Duodenal mucosa (tissue), 2 donors: ENCODE data around the gene CDKN2D.

Experiments
- H3K27ac ChIP-seq: one replicate; pipeline ENCODE4 v1.7.0; 2013; ENCODE audit warnings: low read depth, low read length
- H3K27me3 ChIP-seq, 2 donors: one replicate each; pipeline ENCODE4 v1.7.0; 2013; ENCODE audit warnings: low read length in 2 of 2, control low read depth in 1 of 2; ENCODE audit not compliant: insufficient read depth in 2 of 2, control insufficient read depth in 1 of 2
- H3K36me3 ChIP-seq, 2 donors: one replicate each; pipeline ENCODE4 v1.7.0; 2013; ENCODE audit warnings: low read length in 2 of 2, control low read depth in 1 of 2; ENCODE audit not compliant: insufficient read depth in 2 of 2, control insufficient read depth in 1 of 2
- H3K4me1 ChIP-seq, 2 donors: one replicate each; pipeline ENCODE4 v1.7.0; 2013; ENCODE audit warnings: low read length in 2 of 2, control low read depth in 1 of 2; ENCODE audit not compliant: insufficient read depth in 2 of 2, control insufficient read depth in 1 of 2
- H3K4me3 ChIP-seq, 2 donors: one replicate each; pipeline ENCODE4 v1.7.0; 2013; ENCODE audit warnings: low read length in 2 of 2, low read depth in 1 of 2
- H3K9ac ChIP-seq, 2 donors: one replicate each; pipeline ENCODE4 v1.7.0; 2013; ENCODE audit warnings: low read length in 2 of 2, low read depth in 1 of 2
- H3K9me3 ChIP-seq, 2 donors: one replicate each; pipeline ENCODE4 v1.7.0; 2013; ENCODE audit warnings: low read length in 2 of 2, control low read depth in 1 of 2; ENCODE audit not compliant: control insufficient read depth in 1 of 2

The CDKN2D gene

GRCh38 chr19:10525636-10526035 lies 43.1 kb downstream of the CDKN2D start:
- Histone ChIP-seq H3K4me3 (no peak overlapping the region), H3K27me3 (peaks cover 0 to 9% of the 10 kb centered on the region in 2 donors), H3K9ac (no peak overlapping the region), H3K4me1 (no peaks in the 10 kb centered on the region), H3K36me3 (no peaks in the 10 kb centered on the region), H3K9me3 (no peaks in the 10 kb centered on the region), H3K27ac (no peak overlapping the region)

- Histone ChIP-seq H3K36me3 (no peaks in the 10 kb centered on the region), H3K27me3 (peaks cover 19 to 27% of the 10 kb centered on the region in 2 donors), H3K27ac (no peak overlapping the region), H3K4me1 (peaks cover 0 to 8% of the 10 kb centered on the region in 2 donors), H3K4me3 (no peak overlapping the region), H3K9ac (no peak overlapping the region), H3K9me3 (no peaks in the 10 kb centered on the region)
Observed at GRCh38 chr19:10523135-10523636, 45.6 kb downstream of the CDKN2D start.

- H3K9ac ChIP-seq, result no peak overlapping the region
- H3K36me3 ChIP-seq, result no peaks in the 10 kb centered on the region
- no peak overlapping the region for H3K4me3 ChIP-seq
- peaks cover 0 to 19% of the 10 kb centered on the region in 2 donors for H3K4me1 ChIP-seq
- H3K9me3 ChIP-seq, result no peaks in the 10 kb centered on the region
- no peak overlapping the region for H3K27ac ChIP-seq
- peaks cover 35 to 42% of the 10 kb centered on the region in 2 donors for H3K27me3 ChIP-seq
Observed at GRCh38 chr19:10521461-10522171, 47.2 kb downstream of the CDKN2D start.

GRCh38 chr19:10520652-10521318 lies 48.0 kb downstream of the CDKN2D start:
- H3K9ac ChIP-seq, result no peak overlapping the region
- no peaks in the 10 kb centered on the region for H3K36me3 ChIP-seq
- H3K9me3 ChIP-seq, result no peaks in the 10 kb centered on the region
- peaks cover 41 to 48% of the 10 kb centered on the region in 2 donors for H3K27me3 ChIP-seq
- H3K4me3 ChIP-seq, result no peak overlapping the region
- H3K27ac ChIP-seq, result no peak overlapping the region
- peaks cover 0 to 19% of the 10 kb centered on the region in 2 donors for H3K4me1 ChIP-seq

- Histone ChIP-seq H3K36me3 (no peaks in the 10 kb centered on the region), H3K4me3 (no peak overlapping the region), H3K9ac (no peak overlapping the region), H3K27me3 (peaks cover 54 to 57% of the 10 kb centered on the region in 2 donors), H3K9me3 (no peaks in the 10 kb centered on the region), H3K27ac (no peak overlapping the region), H3K4me1 (peaks cover 0 to 19% of the 10 kb centered on the region in 2 donors)
Observed at GRCh38 chr19:10519421-10519820, 49.4 kb downstream of the CDKN2D start.

- H3K27ac ChIP-seq, result no peak overlapping the region
- no peaks in the 10 kb centered on the region for H3K9me3 ChIP-seq
- H3K27me3 ChIP-seq, result peaks cover 61 to 62% of the 10 kb centered on the region in 2 donors
- H3K9ac ChIP-seq, result no peak overlapping the region
- H3K4me1 ChIP-seq, result peaks cover 0 to 19% of the 10 kb centered on the region in 2 donors
- no peaks in the 10 kb centered on the region for H3K36me3 ChIP-seq
- no peak overlapping the region for H3K4me3 ChIP-seq
Observed at GRCh38 chr19:10518444-10519361, 50.1 kb downstream of the CDKN2D start.

- no peak overlapping the region for H3K27ac ChIP-seq
- H3K4me1 ChIP-seq, result peaks cover 0 to 19% of the 10 kb centered on the region in 2 donors
- H3K36me3 ChIP-seq, result no peaks in the 10 kb centered on the region
- peaks cover 69 to 70% of the 10 kb centered on the region in 2 donors for H3K27me3 ChIP-seq
- H3K9me3 ChIP-seq, result no peaks in the 10 kb centered on the region
- H3K9ac ChIP-seq, result no peak overlapping the region
- peak overlapping the region; percentile 35 to 43 for H3K4me3 ChIP-seq
Observed at GRCh38 chr19:10517760-10518443, 50.9 kb downstream of the CDKN2D start.

GRCh38 chr19:10517361-10517759 lies 51.4 kb downstream of the CDKN2D start, which contains the start of gene S1PR5:
TSS of gene S1PR5 (minus strand) at chr19:10517447. CDS start at chr19:10515011, 2,436 bp downstream.
- no peaks in the 10 kb centered on the region for H3K9me3 ChIP-seq
- H3K4me3 ChIP-seq, result peak within 1 kb of the TSS; percentile 35 to 43
- H3K36me3 ChIP-seq, result no peaks in the 10 kb centered on the region
- peaks cover 72 to 73% of the 10 kb centered on the region in 2 donors for H3K27me3 ChIP-seq
- no peak within 1 kb of the TSS for H3K27ac ChIP-seq
- peaks cover 0 to 19% of the 10 kb centered on the region in 2 donors for H3K4me1 ChIP-seq
- H3K9ac ChIP-seq, result no peak within 1 kb of the TSS

GRCh38 chr19:10516671-10517286 lies 52.0 kb downstream of the CDKN2D start:
- H3K36me3 ChIP-seq, result no peaks in the 10 kb centered on the region
- no peaks in the 10 kb centered on the region for H3K9me3 ChIP-seq
- H3K27ac ChIP-seq, result no peak overlapping the region
- peaks cover 0 to 19% of the 10 kb centered on the region in 2 donors for H3K4me1 ChIP-seq
- H3K9ac ChIP-seq, result no peak overlapping the region
- H3K27me3 ChIP-seq, result peaks cover 70 to 72% of the 10 kb centered on the region in 2 donors
- H3K4me3 ChIP-seq, result no peak overlapping the region
